HG03571 (cell line): ENCODE results near the gene GRIN2C.

ENCODE experiments used
- ATAC-seq: cut with Tn5 transposase; IDR thresholded peaks from one replicate; pipeline ENCODE4 v1.9.1; 2021; ENCODE audit not compliant: unreplicated experiment

GRIN2C gene

GRCh38 chr17:74822939-74823367 is 36.7 kb downstream of the GRIN2C start:
- no peak for ATAC-seq

GRCh38 chr17:74822335-74822938 is 37.2 kb downstream of the GRIN2C start:
- ATAC-seq, result no peak

- no peak for ATAC-seq
Observed at GRCh38 chr17:74821655-74822334, 37.9 kb downstream of the GRIN2C start.

GRCh38 chr17:74819801-74820436 is 39.8 kb downstream of the GRIN2C start:
- no peak for ATAC-seq

- ATAC-seq, result no peak
Observed at GRCh38 chr17:74818291-74818938, 41.3 kb downstream of the GRIN2C start.

- ATAC-seq, result no peak
Observed at GRCh38 chr17:74816905-74817620, 42.6 kb downstream of the GRIN2C start.

GRCh38 chr17:74815550-74816370 is 43.9 kb downstream of the GRIN2C start:
- ATAC-seq, result no peak

- ATAC-seq, result no peak
Observed at GRCh38 chr17:74815067-74815466, 44.6 kb downstream of the GRIN2C start.

GRCh38 chr17:74814453-74814852 is 45.2 kb downstream of the GRIN2C start:
- no peak for ATAC-seq

GRCh38 chr17:74812109-74813009 is 47.3 kb downstream of the GRIN2C start:
- no peak for ATAC-seq

- no peak for ATAC-seq
Observed at GRCh38 chr17:74810699-74811485, 48.8 kb downstream of the GRIN2C start.

- no peak for ATAC-seq
Observed at GRCh38 chr17:74808714-74809430, 50.8 kb downstream of the GRIN2C start.

- ATAC-seq, result no peak
Observed at GRCh38 chr17:74807925-74808324, 51.8 kb downstream of the GRIN2C start.

GRCh38 chr17:74807441-74807840 is 52.2 kb downstream of the GRIN2C start:
- no peak for ATAC-seq

GRCh38 chr17:74806334-74806733 is 53.4 kb downstream of the GRIN2C start:
- ATAC-seq, result no peak

GRCh38 chr17:74805591-74805991 is 54.1 kb downstream of the GRIN2C start:
- ATAC-seq, result no peak

- no peak for ATAC-seq
Observed at GRCh38 chr17:74804683-74805082, 55.0 kb downstream of the GRIN2C start.

GRCh38 chr17:74803971-74804370 is 55.7 kb downstream of the GRIN2C start:
- no peak for ATAC-seq
